ENCODE measurements around the gene USP12.

USP12 gene

GRCh38 chr13:27097691-27098090 is 73.9 kb downstream of the USP12 start:
- no peaks in the 10 kb centered on the region for H3K27me3 ChIP-seq (ENCODE audit: control insufficient read depth, insufficient read depth, low read length)
- no peaks in the 10 kb centered on the region for H3K9me3 ChIP-seq (ENCODE audit: control insufficient read depth, insufficient read depth, low read depth, low read length)
- no peak overlapping the region for H3K9ac ChIP-seq (ENCODE audit: low read length)
- H3K4me1 ChIP-seq (ENCODE audit: control insufficient read depth, insufficient read depth, low read length): no peaks in the 10 kb centered on the region
- no peak overlapping the region for H3K4me3 ChIP-seq (ENCODE audit: low read depth, low read length)
- H3K27ac ChIP-seq (ENCODE audit: low read depth, low read length): no peak overlapping the region
- peaks cover 28% of the 10 kb centered on the region for H3K36me3 ChIP-seq (ENCODE audit: control insufficient read depth, insufficient read depth, low read length)

DNA sequence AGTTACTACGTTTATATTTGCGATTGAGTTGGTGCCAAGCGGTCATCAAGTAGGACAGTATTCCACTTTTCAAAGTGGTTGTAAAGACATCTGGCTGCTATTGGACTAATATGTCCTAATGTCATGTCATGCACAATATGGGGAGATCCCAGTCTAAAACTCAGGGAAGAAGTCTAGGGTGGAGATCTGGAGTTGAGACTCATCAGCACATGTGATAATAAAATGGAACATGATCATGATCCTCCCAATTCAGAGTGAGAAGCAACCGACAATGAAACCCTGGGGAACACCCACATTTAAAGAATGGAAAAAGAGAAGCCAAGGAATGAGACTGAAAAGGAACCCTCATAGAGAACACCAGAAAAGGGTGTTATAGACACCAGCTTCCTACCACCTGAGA is 80.2 kb downstream of the USP12 start:
- Histone ChIP-seq H3K36me3 (ENCODE audit: control insufficient read depth, insufficient read depth, low read length) (peaks cover 54% of the 10 kb centered on the region), H3K9me3 (ENCODE audit: control insufficient read depth, insufficient read depth, low read depth, low read length) (no peaks in the 10 kb centered on the region), H3K4me1 (ENCODE audit: control insufficient read depth, insufficient read depth, low read length) (no peaks in the 10 kb centered on the region), H3K4me3 (ENCODE audit: low read depth, low read length) (no peak overlapping the region), H3K27me3 (ENCODE audit: control insufficient read depth, insufficient read depth, low read length) (no peaks in the 10 kb centered on the region), H3K9ac (ENCODE audit: low read length) (no peak overlapping the region), H3K27ac (ENCODE audit: low read depth, low read length) (no peak overlapping the region)

- peaks cover 38% of the 10 kb centered on the region for H3K36me3 ChIP-seq (ENCODE audit: control insufficient read depth, insufficient read depth, low read length)
- H3K9me3 ChIP-seq (ENCODE audit: control insufficient read depth, insufficient read depth, low read depth, low read length): no peaks in the 10 kb centered on the region
- no peak overlapping the region for H3K4me3 ChIP-seq (ENCODE audit: low read depth, low read length)
- H3K9ac ChIP-seq (ENCODE audit: low read length): no peak overlapping the region
- H3K27me3 ChIP-seq (ENCODE audit: control insufficient read depth, insufficient read depth, low read length): no peaks in the 10 kb centered on the region
- H3K27ac ChIP-seq (ENCODE audit: low read depth, low read length): no peak overlapping the region
- no peaks in the 10 kb centered on the region for H3K4me1 ChIP-seq (ENCODE audit: control insufficient read depth, insufficient read depth, low read length)
Observed at GRCh38 chr13:27088619-27089018, 83.0 kb downstream of the USP12 start.

DNA sequence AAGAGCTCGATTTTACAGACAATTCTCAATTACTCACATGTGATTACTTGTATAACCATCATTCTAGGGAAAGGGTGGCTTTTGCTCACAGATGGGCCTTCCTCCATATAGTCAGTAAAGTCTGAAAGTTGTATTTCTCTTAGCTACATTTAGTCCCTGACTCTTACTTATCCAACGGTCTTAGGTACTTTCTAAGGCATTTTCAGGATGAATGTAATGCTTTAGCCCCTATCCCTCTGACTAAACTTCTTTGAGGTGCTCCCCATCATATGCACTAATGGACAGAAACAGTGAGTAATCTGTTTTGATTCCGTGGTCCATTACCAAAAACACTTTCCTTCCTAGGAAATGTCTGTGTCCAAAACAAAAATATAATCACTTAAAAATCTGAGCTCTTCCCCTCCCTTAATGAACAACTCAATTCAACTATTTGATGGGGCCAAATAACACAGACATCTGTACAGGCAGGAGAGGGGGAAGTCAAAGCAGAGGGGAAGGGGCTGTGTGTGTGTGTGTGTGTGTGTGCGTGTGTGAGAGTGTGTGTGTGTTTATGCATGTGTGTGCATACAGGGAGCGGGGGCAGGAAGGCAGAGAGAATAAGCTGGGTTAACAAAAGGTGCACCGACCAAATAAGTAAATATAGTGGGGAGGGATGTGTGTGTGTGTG is 84.9 kb downstream of the USP12 start:
- Histone ChIP-seq H3K4me3 (ENCODE audit: low read depth, low read length) (no peak overlapping the region), H3K9ac (ENCODE audit: low read length) (no peak overlapping the region), H3K4me1 (ENCODE audit: control insufficient read depth, insufficient read depth, low read length) (no peaks in the 10 kb centered on the region), H3K9me3 (ENCODE audit: control insufficient read depth, insufficient read depth, low read depth, low read length) (no peaks in the 10 kb centered on the region), H3K36me3 (ENCODE audit: control insufficient read depth, insufficient read depth, low read length) (peaks cover 30% of the 10 kb centered on the region), H3K27ac (ENCODE audit: low read depth, low read length) (no peak overlapping the region), H3K27me3 (ENCODE audit: control insufficient read depth, insufficient read depth, low read length) (no peaks in the 10 kb centered on the region)

DNA sequence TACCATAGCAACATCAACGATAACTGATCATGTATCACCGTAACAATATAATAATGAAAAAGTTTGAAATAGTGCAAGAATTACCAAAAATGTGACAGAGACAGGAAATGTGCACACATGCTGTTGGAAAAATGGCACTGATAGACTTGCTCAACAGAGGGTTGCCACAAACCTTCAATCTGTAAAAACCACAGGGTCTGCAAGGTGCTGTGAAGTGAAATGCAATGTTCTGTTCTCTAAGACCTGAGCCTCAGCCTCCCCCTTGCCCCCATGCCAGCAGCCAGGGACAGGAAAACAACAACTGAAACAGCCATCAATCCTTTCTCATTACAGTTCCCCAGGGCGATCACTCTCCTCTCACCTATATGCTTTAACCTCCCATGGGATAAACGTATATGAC is 88.4 kb downstream of the USP12 start:
- H3K4me1 ChIP-seq (ENCODE audit: control insufficient read depth, insufficient read depth, low read length): peaks cover 8% of the 10 kb centered on the region; the same call in 1 of the 2 replicates
- H3K36me3 ChIP-seq (ENCODE audit: control insufficient read depth, insufficient read depth, low read length): peaks cover 28% of the 10 kb centered on the region
- H3K9ac ChIP-seq (ENCODE audit: low read length): no peak overlapping the region
- no peaks in the 10 kb centered on the region for H3K9me3 ChIP-seq (ENCODE audit: control insufficient read depth, insufficient read depth, low read depth, low read length)
- no peaks in the 10 kb centered on the region for H3K27me3 ChIP-seq (ENCODE audit: control insufficient read depth, insufficient read depth, low read length)
- no peak overlapping the region for H3K27ac ChIP-seq (ENCODE audit: low read depth, low read length)
- H3K4me3 ChIP-seq (ENCODE audit: low read depth, low read length): no peak overlapping the region

DNA sequence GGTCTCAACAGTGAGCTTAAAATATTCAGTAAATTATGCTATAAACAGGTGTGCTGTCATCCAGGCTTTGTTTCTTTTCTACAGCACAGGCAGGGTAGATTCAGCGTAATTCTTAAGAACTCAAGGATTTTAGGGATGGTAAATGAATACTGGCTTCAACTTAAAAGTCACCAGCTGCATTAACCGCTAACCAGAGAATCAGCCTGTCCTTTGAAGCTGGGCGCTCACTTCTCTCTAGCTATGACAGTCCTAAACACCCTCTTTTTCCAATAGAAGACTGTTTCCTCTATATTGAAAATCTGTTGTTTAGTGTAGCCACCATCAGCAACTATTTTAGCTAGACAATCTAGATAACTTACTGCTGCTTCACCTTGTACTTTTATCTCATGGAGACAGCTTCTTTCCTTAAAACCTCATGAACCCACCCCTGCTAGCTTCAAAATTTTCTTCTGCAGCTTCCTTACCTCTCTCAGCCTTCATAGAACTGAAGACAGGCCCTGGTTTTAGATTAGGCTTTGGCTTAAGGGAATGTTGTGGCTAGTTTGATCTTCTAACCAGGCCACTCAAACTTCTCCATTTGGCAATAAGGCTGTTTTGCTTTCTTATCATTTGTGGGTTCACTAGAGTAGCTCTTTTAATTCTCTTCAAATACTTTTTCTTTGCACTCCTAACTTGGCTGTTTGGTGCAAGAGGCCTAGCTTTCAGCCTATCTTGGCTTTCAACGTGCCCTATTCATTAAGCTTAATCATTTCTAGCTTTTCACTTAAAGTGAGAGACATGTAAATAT is 89.5 kb downstream of the USP12 start:
- Histone ChIP-seq H3K9ac (ENCODE audit: low read length) (no peak overlapping the region), H3K27me3 (ENCODE audit: control insufficient read depth, insufficient read depth, low read length) (no peaks in the 10 kb centered on the region), H3K4me3 (ENCODE audit: low read depth, low read length) (no peak overlapping the region), H3K9me3 (ENCODE audit: control insufficient read depth, insufficient read depth, low read depth, low read length) (no peaks in the 10 kb centered on the region), H3K36me3 (ENCODE audit: control insufficient read depth, insufficient read depth, low read length) (peaks cover 23% of the 10 kb centered on the region), H3K4me1 (ENCODE audit: control insufficient read depth, insufficient read depth, low read length) (peaks cover 8% of the 10 kb centered on the region; the same call in 1 of the 2 replicates), H3K27ac (ENCODE audit: low read depth, low read length) (no peak overlapping the region)

DNA sequence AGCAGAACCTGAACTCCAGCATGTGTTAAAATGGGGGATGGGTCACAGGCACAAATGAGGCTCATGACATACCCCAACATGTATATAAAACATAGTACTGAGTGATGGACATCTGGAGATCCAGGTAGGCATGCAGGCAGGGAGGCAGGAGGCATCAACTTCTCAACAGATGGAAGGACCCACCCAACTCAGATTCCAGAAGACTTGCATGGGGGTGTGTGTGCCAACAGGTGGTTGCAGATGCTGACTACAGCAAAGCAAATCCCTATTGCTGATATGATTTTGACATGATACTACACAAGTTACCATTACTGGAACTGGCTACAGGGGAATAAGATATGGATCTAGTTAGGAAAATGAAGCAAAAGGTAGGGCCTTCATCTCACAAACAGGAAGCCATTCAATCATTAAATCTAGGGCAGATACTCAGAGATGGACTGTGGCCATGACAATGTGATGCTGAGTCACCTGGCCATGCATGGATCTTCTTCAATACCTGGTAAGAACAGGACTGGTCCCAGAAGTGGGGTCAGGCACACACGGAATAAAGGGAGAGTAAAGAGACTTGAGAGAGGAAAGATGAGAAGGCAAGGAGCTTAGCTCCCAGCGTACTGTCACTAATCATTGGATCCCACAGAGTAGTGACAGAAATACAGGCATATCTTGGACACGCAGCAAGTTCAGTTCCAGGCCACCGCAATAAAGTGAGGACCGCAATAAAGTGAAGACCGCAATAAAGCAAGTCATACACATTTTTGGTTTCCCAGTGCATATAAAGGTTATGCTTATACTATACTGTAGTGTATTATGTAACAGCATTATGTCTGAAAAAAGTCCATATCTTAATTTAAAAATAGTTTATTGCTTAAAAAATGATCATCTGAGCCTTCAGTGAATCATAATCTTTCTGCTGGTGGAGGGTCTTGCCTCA is 91.3 kb downstream of the USP12 start:
- H3K27ac ChIP-seq (ENCODE audit: low read depth, low read length): no peak overlapping the region
- H3K4me1 ChIP-seq (ENCODE audit: control insufficient read depth, insufficient read depth, low read length): peaks cover 8% of the 10 kb centered on the region; the same call in 1 of the 2 replicates
- H3K9ac ChIP-seq (ENCODE audit: low read length): no peak overlapping the region
- H3K36me3 ChIP-seq (ENCODE audit: control insufficient read depth, insufficient read depth, low read length): peaks cover 13% of the 10 kb centered on the region
- H3K4me3 ChIP-seq (ENCODE audit: low read depth, low read length): no peak overlapping the region
- H3K27me3 ChIP-seq (ENCODE audit: control insufficient read depth, insufficient read depth, low read length): no peaks in the 10 kb centered on the region
- no peaks in the 10 kb centered on the region for H3K9me3 ChIP-seq (ENCODE audit: control insufficient read depth, insufficient read depth, low read depth, low read length)

- no peak overlapping the region for H3K4me3 ChIP-seq (ENCODE audit: low read depth, low read length)
- H3K9ac ChIP-seq (ENCODE audit: low read length): no peak overlapping the region
- no peaks in the 10 kb centered on the region for H3K27me3 ChIP-seq (ENCODE audit: control insufficient read depth, insufficient read depth, low read length)
- no peak overlapping the region for H3K27ac ChIP-seq (ENCODE audit: low read depth, low read length)
- H3K4me1 ChIP-seq (ENCODE audit: control insufficient read depth, insufficient read depth, low read length): peaks cover 8% of the 10 kb centered on the region; the same call in 1 of the 2 replicates
- peaks cover 17% of the 10 kb centered on the region for H3K36me3 ChIP-seq (ENCODE audit: control insufficient read depth, insufficient read depth, low read length)
- no peaks in the 10 kb centered on the region for H3K9me3 ChIP-seq (ENCODE audit: control insufficient read depth, insufficient read depth, low read depth, low read length)
Observed at GRCh38 chr13:27079421-27079958, 92.1 kb downstream of the USP12 start.

DNA sequence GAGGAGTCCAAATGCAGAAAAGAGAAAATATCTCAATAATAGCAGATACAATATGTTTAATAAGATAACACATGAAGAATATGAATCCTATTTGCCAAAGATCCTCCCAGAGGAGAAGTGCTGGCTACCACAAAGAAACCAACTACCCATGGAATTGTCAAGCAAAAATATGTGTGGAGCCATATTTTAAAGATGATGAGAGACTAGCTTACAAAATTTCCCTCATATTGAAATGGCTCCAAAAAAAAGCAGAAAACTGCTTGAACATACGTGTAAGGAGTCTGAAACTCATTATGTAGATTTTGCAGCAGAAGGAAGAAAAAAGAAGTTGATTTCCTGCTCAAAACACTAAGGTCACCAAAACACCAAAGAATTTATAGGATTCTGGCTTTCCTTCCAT is 94.2 kb downstream of the USP12 start:
- H3K9me3 ChIP-seq (ENCODE audit: control insufficient read depth, insufficient read depth, low read depth, low read length): no peaks in the 10 kb centered on the region
- H3K36me3 ChIP-seq (ENCODE audit: control insufficient read depth, insufficient read depth, low read length): peaks cover 22% of the 10 kb centered on the region
- H3K4me1 ChIP-seq (ENCODE audit: control insufficient read depth, insufficient read depth, low read length): peaks cover 17% of the 10 kb centered on the region
- no peak overlapping the region for H3K27ac ChIP-seq (ENCODE audit: low read depth, low read length)
- H3K9ac ChIP-seq (ENCODE audit: low read length): no peak overlapping the region
- no peaks in the 10 kb centered on the region for H3K27me3 ChIP-seq (ENCODE audit: control insufficient read depth, insufficient read depth, low read length)
- no peak overlapping the region for H3K4me3 ChIP-seq (ENCODE audit: low read depth, low read length)

DNA sequence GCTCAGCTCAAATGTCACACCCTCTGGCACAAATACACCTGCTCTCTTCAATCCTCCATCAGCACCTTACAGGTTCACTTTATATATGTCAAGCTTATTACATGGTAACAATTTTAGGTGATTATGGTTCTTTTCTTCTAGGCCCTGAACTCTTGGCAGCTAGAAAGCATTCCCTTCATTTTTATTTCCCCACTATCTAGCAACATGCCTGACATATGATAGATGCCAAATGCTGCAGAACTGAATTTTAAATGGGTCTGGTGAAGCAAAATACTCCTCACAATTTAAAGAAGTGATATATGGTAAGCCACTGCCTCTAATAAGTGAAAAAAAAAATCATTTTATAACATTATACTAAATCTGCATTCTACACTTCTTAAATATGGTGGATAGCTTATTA is 95.2 kb downstream of the USP12 start:
- peaks cover 19% of the 10 kb centered on the region for H3K36me3 ChIP-seq (ENCODE audit: control insufficient read depth, insufficient read depth, low read length)
- no peak overlapping the region for H3K4me3 ChIP-seq (ENCODE audit: low read depth, low read length)
- no peak overlapping the region for H3K9ac ChIP-seq (ENCODE audit: low read length)
- H3K9me3 ChIP-seq (ENCODE audit: control insufficient read depth, insufficient read depth, low read depth, low read length): no peaks in the 10 kb centered on the region
- H3K27ac ChIP-seq (ENCODE audit: low read depth, low read length): no peak overlapping the region
- no peaks in the 10 kb centered on the region for H3K27me3 ChIP-seq (ENCODE audit: control insufficient read depth, insufficient read depth, low read length)
- H3K4me1 ChIP-seq (ENCODE audit: control insufficient read depth, insufficient read depth, low read length): peaks cover 17% of the 10 kb centered on the region

All from HUES6 (cell line).